Retinal pigment epithelial cell (primary cell): ENCODE data around the gene USF1.

ENCODE experiments used
- DNase-seq: peaks from one replicate; pipeline ENCODE4 v3.0.0-alpha.2; 2010; ENCODE audit warnings: low read depth
- H3K4me3 ChIP-seq: 2 replicates; pipeline ENCODE4 v1.5.1; 2011; ENCODE audit warnings: mild to moderate bottlenecking, low read length, control low read depth, moderate library complexity
- CTCF ChIP-seq: conservative IDR thresholded peaks from 2 replicates; pipeline ENCODE4 v1.5.1; 2011; ENCODE audit warnings: low read depth, low read length, control low read depth, inconsistent platforms

The USF1 gene

GRCh38 chr1:161059293-161059692, 13.5 kb upstream of the USF1 start:
- no peak for TF ChIP-seq CTCF
- no peak for DNase-seq
- no peak overlapping the region for H3K4me3 ChIP-seq

- TF ChIP-seq CTCF: peak; percentile 13
- DNase-seq: no peak
- H3K4me3 ChIP-seq: no peak overlapping the region
These were observed 9.0 kb upstream of the USF1 start for GRCh38 chr1:161054805-161055204.

- no peak for TF ChIP-seq CTCF
- H3K4me3 ChIP-seq: no peak overlapping the region
- no peak for DNase-seq
These were observed 8.5 kb upstream of the USF1 start for GRCh38 chr1:161054232-161054631.

- TF ChIP-seq CTCF: no peak
- DNase-seq: no peak
- no peak overlapping the region for H3K4me3 ChIP-seq
These were observed 7.1 kb upstream of the USF1 start for GRCh38 chr1:161052899-161053298.

GRCh38 chr1:161051219-161051618, 5.4 kb upstream of the USF1 start:
- DNase-seq: no peak
- TF ChIP-seq CTCF: no peak

GRCh38 chr1:161048949-161049722, 3.4 kb upstream of the USF1 start:
- no peak overlapping the region for H3K4me3 ChIP-seq
- TF ChIP-seq CTCF: no peak
- no peak for DNase-seq

More at GRCh38 chr1:161051219-161051618, 5.4 kb upstream of the USF1 start:
- H3K4me3 ChIP-seq: no peak overlapping the region
